AG04449 (cell line): ENCODE data around the gene MANBA.

ENCODE experiments used
- CTCF ChIA-PET: fragments of 350-600 bp; formaldehyde crosslinking; extraction: SDS; loops from one replicate; lab custom pipeline; 2021; ENCODE audit warnings: antibody characterized with exemption; lab: Yijun Ruan, JAX
- POLR2A ChIA-PET: fragments of 400-600, 350-600 bp; formaldehyde crosslinking; extraction: SDS; loops from one replicate; lab custom pipeline; 2020; ENCODE audit warnings: antibody characterized with exemption, inconsistent platforms; lab: Yijun Ruan, JAX
- DNase-seq: peaks from one replicate; pipeline ENCODE4 v3.0.0-alpha.2; 2010; ENCODE audit warnings: low read depth, low spot score
- H3K4me3 ChIP-seq: 2 replicates; pipeline ENCODE4 v1.5.1; 2011; ENCODE audit warnings: low read depth, mild to moderate bottlenecking, control low read depth, low read length
- CTCF ChIP-seq: IDR thresholded peaks from one replicate; pipeline ENCODE4 v1.5.1; 2011; ENCODE audit warnings: mild to moderate bottlenecking, moderate library complexity, low read length, control low read depth, inconsistent platforms; ENCODE audit not compliant: insufficient read depth; ENCODE audit errors: missing control alignments

Gene MANBA

GRCh38 chr4:102705391-102705935 lies 55.3 kb downstream of the MANBA start:
- H3K4me3 ChIP-seq = no peak overlapping the region
- CTCF ChIA-PET = no interaction called here
- TF ChIP-seq CTCF = no peak
- POLR2A ChIA-PET = no interaction called here
- no peak for DNase-seq

- H3K4me3 ChIP-seq = no peak overlapping the region
- CTCF ChIA-PET = interaction anchor here (0.8 kb wide), 1 partner anchor 16 kb away, joined by 3 read pairs; no protein-coding TSS in a partner anchor
- POLR2A ChIA-PET = interaction anchor here (0.5 kb wide), 1 partner anchor 77 kb away, joined by 3 read pairs; no protein-coding TSS in a partner anchor
- DNase-seq = no peak
- no peak for TF ChIP-seq CTCF
These were observed 64.0 kb downstream of the MANBA start for GRCh38 chr4:102696758-102697157.

- ChIA-PET CTCF (no interaction called here), POLR2A (no interaction called here)
- DNase-seq = no peak
- TF ChIP-seq CTCF = no peak
- no peak overlapping the region for H3K4me3 ChIP-seq
These were observed 66.0 kb downstream of the MANBA start for GRCh38 chr4:102694791-102695190.

- H3K4me3 ChIP-seq = no peak overlapping the region
- ChIA-PET POLR2A (no interaction called here), CTCF (no interaction called here)
- no peak for DNase-seq
- no peak for TF ChIP-seq CTCF
These were observed 66.9 kb downstream of the MANBA start for GRCh38 chr4:102693861-102694260.

GRCh38 chr4:102693262-102693850 lies 67.4 kb downstream of the MANBA start:
- DNase-seq = no peak
- POLR2A ChIA-PET = no interaction called here
- H3K4me3 ChIP-seq = no peak overlapping the region
- TF ChIP-seq CTCF = no peak
- CTCF ChIA-PET = no interaction called here

- ChIA-PET POLR2A (no interaction called here), CTCF (no interaction called here)
- no peak for DNase-seq
- no peak for TF ChIP-seq CTCF
- no peak overlapping the region for H3K4me3 ChIP-seq
These were observed 68.3 kb downstream of the MANBA start for GRCh38 chr4:102692474-102692873.
